ENCODE measurements around the gene RPS3.
"Not testable (repeated sequence)": the region's sequence is repeated elsewhere in the genome, so short reads cannot be mapped to it uniquely, and the experiment has no call there.

Gene RPS3

GRCh38 chr11:75400146-75400865, 988 bp downstream of the RPS3 start:
- DNase-seq (ENCODE audit: extremely low spot score): no peak
- no peak for TF ChIP-seq CTCF (IDR thresholded peaks at IDR 0.05; ENCODE audit: control extremely low read depth, extremely low read depth, low read depth, missing control alignments)
- ChIA-PET POLR2A (interaction anchor here (0.5 to 2.1 kb wide), 6 partner anchors 12 to 914 kb away, joined by 3 to 7 read pairs (median 4); partner anchors contain the start of genes GDPD5 and SERPINH1), CTCF (interaction anchor here (1.2 to 3.9 kb wide), 7 partner anchors 8 to 121 kb away, joined by 3 to 17 read pairs (median 5); no protein-coding TSS in a partner anchor)

- no peak for DNase-seq (ENCODE audit: extremely low spot score)
- ChIA-PET CTCF (interaction anchor here (0.8 to 3.9 kb wide), 3 partner anchors 13 to 43 kb away, joined by 3 to 17 read pairs (median 3); no protein-coding TSS in a partner anchor), POLR2A (interaction anchor here (1.6 kb wide), 1 partner anchor 11 kb away, joined by 5 read pairs; no protein-coding TSS in a partner anchor)
- TF ChIP-seq CTCF (IDR thresholded peaks at IDR 0.05; ENCODE audit: control extremely low read depth, extremely low read depth, low read depth, missing control alignments): no peak
These were observed 2.9 kb downstream of the RPS3 start for GRCh38 chr11:75402002-75402773.

- DNase-seq (ENCODE audit: extremely low spot score): no peak
- no peak for TF ChIP-seq CTCF (IDR thresholded peaks at IDR 0.05; ENCODE audit: control extremely low read depth, extremely low read depth, low read depth, missing control alignments)
- ChIA-PET POLR2A (interaction anchor here (0.5 kb wide), 1 partner anchor 8 kb away, joined by 3 read pairs; no protein-coding TSS in a partner anchor), CTCF (interaction anchor here (0.8 to 3.9 kb wide), 3 partner anchors 14 to 42 kb away, joined by 3 to 17 read pairs (median 3); no protein-coding TSS in a partner anchor)
These were observed 3.7 kb downstream of the RPS3 start for GRCh38 chr11:75403037-75403436.

- DNase-seq (ENCODE audit: extremely low spot score): no peak
- POLR2A ChIA-PET: interaction anchor here (0.8 kb wide), 1 partner anchor 12 kb away, joined by 10 read pairs; no protein-coding TSS in a partner anchor
- CTCF ChIA-PET: no interaction called here
- TF ChIP-seq CTCF (IDR thresholded peaks at IDR 0.05; ENCODE audit: control extremely low read depth, extremely low read depth, low read depth, missing control alignments): no peak
These were observed 4.8 kb downstream of the RPS3 start for GRCh38 chr11:75403983-75404658.

GRCh38 chr11:75406338-75406777, 7.0 kb downstream of the RPS3 start:
- TF ChIP-seq CTCF (IDR thresholded peaks at IDR 0.05; ENCODE audit: control extremely low read depth, extremely low read depth, low read depth, missing control alignments): no peak
- CTCF ChIA-PET: interaction anchor here (1.1 to 3.1 kb wide), 4 partner anchors 12 to 136 kb away, joined by 3 to 28 read pairs (median 12); no protein-coding TSS in a partner anchor
- POLR2A ChIA-PET: interaction anchor here (0.6 to 1.0 kb wide), 2 partner anchors 119 to 540 kb away, joined by 3 read pairs; partner anchors contain the start of gene GDPD5
- no peak for DNase-seq (ENCODE audit: extremely low spot score)

GRCh38 chr11:75408957-75409219, 9.6 kb downstream of the RPS3 start:
- no peak for TF ChIP-seq CTCF (IDR thresholded peaks at IDR 0.05; ENCODE audit: control extremely low read depth, extremely low read depth, low read depth, missing control alignments)
- ChIA-PET CTCF (interaction anchor here (0.7 to 2.9 kb wide), 8 partner anchors 9 to 191 kb away, joined by 3 to 22 read pairs (median 5); no protein-coding TSS in a partner anchor), POLR2A (interaction anchor here (0.6 to 1.4 kb wide), 2 partner anchors 24 to 28 kb away, joined by 5 to 6 read pairs; no protein-coding TSS in a partner anchor)
- DNase-seq (ENCODE audit: extremely low spot score): no peak

GRCh38 chr11:75409971-75410370, 10.7 kb downstream of the RPS3 start:
- CTCF ChIA-PET; POLR2A ChIA-PET; DNase-seq (ENCODE audit: extremely low spot score): not testable (repeated sequence)

GRCh38 chr11:75413146-75413545, 13.8 kb downstream of the RPS3 start:
- not testable (repeated sequence) for DNase-seq (ENCODE audit: extremely low spot score)
- POLR2A ChIA-PET: interaction anchor here (0.5 to 1.2 kb wide), 3 partner anchors 12 to 105 kb away, joined by 3 to 5 read pairs (median 3); no protein-coding TSS in a partner anchor
- CTCF ChIA-PET: interaction anchor here (0.7 to 1.9 kb wide), 5 partner anchors 12 to 136 kb away, joined by 3 to 6 read pairs (median 4); no protein-coding TSS in a partner anchor
